ENCODE results near the gene ZNRF4. TPM values are rescaled to one million over a fixed set of nuclear protein-coding genes. Genes with fewer than 3 reads are reported as not detected.

Gene ZNRF4
- total RNA-seq, 1 donor from 2014 or later, result not detected

GRCh38 chr19:5445071-5445470 lies 10.1 kb upstream of the ZNRF4 start:
- intact Hi-C loops (cut with DNase I), result no loop called here
- ATAC-seq (no peak), DNase-seq (no peak)
- Histone ChIP-seq H3K36me3 (no peaks in the 10 kb centered on the region), H3K4me1 (no peaks in the 10 kb centered on the region), H3K27me3 (peaks cover 22% of the 10 kb centered on the region), H3K27ac (no peak overlapping the region), H3K9me3 (no peaks in the 10 kb centered on the region), H3K4me3 (no peak overlapping the region)
- no peak for TF ChIP-seq CTCF (IDR thresholded peaks at IDR 0.05)

- Histone ChIP-seq H3K36me3 (no peaks in the 10 kb centered on the region), H3K9me3 (no peaks in the 10 kb centered on the region), H3K4me3 (no peak overlapping the region), H3K27me3 (peaks cover 26% of the 10 kb centered on the region), H3K27ac (no peak overlapping the region), H3K4me1 (no peaks in the 10 kb centered on the region)
- intact Hi-C loops (cut with DNase I), result no loop called here
- no peak for TF ChIP-seq CTCF (IDR thresholded peaks at IDR 0.05)
- ATAC-seq, result no peak
- no peak for DNase-seq
Observed at GRCh38 chr19:5445561-5446055, 9.6 kb upstream of the ZNRF4 start.

GRCh38 chr19:5447700-5448311 lies 7.4 kb upstream of the ZNRF4 start:
- intact Hi-C loops (cut with DNase I), result no loop called here
- no peak for ATAC-seq
- no peaks in the 10 kb centered on the region for H3K36me3 ChIP-seq
- no peak for TF ChIP-seq CTCF (IDR thresholded peaks at IDR 0.05)
- no peaks in the 10 kb centered on the region for H3K9me3 ChIP-seq
- H3K4me1 ChIP-seq, result no peaks in the 10 kb centered on the region
- no peak overlapping the region for H3K27ac ChIP-seq
- peaks cover 38% of the 10 kb centered on the region for H3K27me3 ChIP-seq
- DNase-seq, result no peak
- H3K4me3 ChIP-seq, result no peak overlapping the region

GRCh38 chr19:5448374-5448773 lies 6.8 kb upstream of the ZNRF4 start:
- peaks cover 38% of the 10 kb centered on the region for H3K27me3 ChIP-seq
- ATAC-seq, result no peak
- TF ChIP-seq CTCF (IDR thresholded peaks at IDR 0.05), result no peak

GRCh38 chr19:5450482-5451126 lies 4.6 kb upstream of the ZNRF4 start:
- Histone ChIP-seq H3K27ac (no peak overlapping the region), H3K9me3 (no peaks in the 10 kb centered on the region), H3K27me3 (peaks cover 38% of the 10 kb centered on the region), H3K36me3 (no peaks in the 10 kb centered on the region), H3K4me3 (no peak overlapping the region), H3K4me1 (no peaks in the 10 kb centered on the region)
- no peak for TF ChIP-seq CTCF (IDR thresholded peaks at IDR 0.05)
- intact Hi-C loops (cut with DNase I), result no loop called here
- DNase-seq (no peak), ATAC-seq (no peak)

More at GRCh38 chr19:5448374-5448773, 6.8 kb upstream of the ZNRF4 start:
- H3K9me3 ChIP-seq, result no peaks in the 10 kb centered on the region
- intact Hi-C loops (cut with DNase I), result no loop called here
- no peaks in the 10 kb centered on the region for H3K36me3 ChIP-seq
- no peak overlapping the region for H3K27ac ChIP-seq
- no peak for DNase-seq
- no peaks in the 10 kb centered on the region for H3K4me1 ChIP-seq
- H3K4me3 ChIP-seq, result no peak overlapping the region
